ENCODE results near the gene PRMT7. TPM values are rescaled to one million over a fixed set of nuclear protein-coding genes. Genes with fewer than 3 reads are reported as not detected.

The PRMT7 gene
- total RNA-seq, 4 donors from 2014 or later, result 20.6 to 115 (median 38.5) TPM

GRCh38 chr16:68265078-68265920 is 45.5 kb upstream of the PRMT7 start:
- Histone ChIP-seq H3K4me1 (peaks cover 13 to 61% (median 35%) of the 10 kb centered on the region in 4 donors), H3K27me3 (no peaks in the 10 kb centered on the region), H3K9me3 (no peaks in the 10 kb centered on the region), H3K36me3 (no peaks in the 10 kb centered on the region), H3K4me3 (peak overlapping the region; percentile 55 to 84 (median 74)), H3K27ac (peak overlapping the region; percentile 94 to 98 (median 97))
- DNase-seq, result peak; percentile 76
- in situ Hi-C loops (cut with MboI; ENCODE audit: low pct_ligation_motif_present in 1 of 4, low pct_unique_long_range_greater_than_20kb in 1 of 4, low sequenced_read_pairs in 3 of 4), result no loop called here
- intact Hi-C loops (cut with DNase I; ENCODE audit: low total_unique reads), result no loop called here
- 2 to 16% methylated on average over 4 to 21 of the region's 23 CpGs for WGBS, 2 donors (ENCODE audit: low coverage in 1 of 2)
- TF ChIP-seq POLR2A (IDR thresholded peaks at IDR 0.05) (peak; percentile 46), POLR2AphosphoS5 (IDR thresholded peaks at IDR 0.05) (peak; percentile 50 to 73 (median 70)), EP300 (IDR thresholded peaks at IDR 0.05; ENCODE audit: low read depth) (no peak), CTCF (IDR thresholded peaks at IDR 0.05) (no peak)

GRCh38 chr16:68267612-68268405 is 43.0 kb upstream of the PRMT7 start:
- in situ Hi-C loops (cut with MboI; ENCODE audit: low pct_ligation_motif_present in 1 of 4, low pct_unique_long_range_greater_than_20kb in 1 of 4, low sequenced_read_pairs in 3 of 4) (no loop called here), intact Hi-C loops (cut with DNase I; ENCODE audit: low total_unique reads) (no loop called here)
- no peak overlapping the region for H3K4me3 ChIP-seq
- WGBS, 2 donors (ENCODE audit: low coverage in 1 of 2), result 43 to 48% methylated on average over 4 to 6 of the region's 6 CpGs
- peak overlapping the region in 3 of 4 donors; percentile 9 to 47 (median 39) for H3K27ac ChIP-seq
- peaks cover 13 to 69% (median 43%) of the 10 kb centered on the region in 4 donors for H3K4me1 ChIP-seq
- H3K36me3 ChIP-seq, result no peaks in the 10 kb centered on the region
- no peaks in the 10 kb centered on the region for H3K27me3 ChIP-seq
- DNase-seq, result no peak
- TF ChIP-seq POLR2A (IDR thresholded peaks at IDR 0.05) (no peak), EP300 (IDR thresholded peaks at IDR 0.05; ENCODE audit: low read depth) (no peak), POLR2AphosphoS5 (IDR thresholded peaks at IDR 0.05) (no peak), CTCF (IDR thresholded peaks at IDR 0.05) (no peak)
- H3K9me3 ChIP-seq, result no peaks in the 10 kb centered on the region

GRCh38 chr16:68269793-68270192 is 41.0 kb upstream of the PRMT7 start:
- peaks cover 13 to 66% (median 39%) of the 10 kb centered on the region in 4 donors for H3K4me1 ChIP-seq
- H3K27ac ChIP-seq, result no peak overlapping the region
- no peak for DNase-seq
- intact Hi-C loops (cut with DNase I; ENCODE audit: low total_unique reads) (no loop called here), in situ Hi-C loops (cut with MboI; ENCODE audit: low pct_ligation_motif_present in 1 of 4, low pct_unique_long_range_greater_than_20kb in 1 of 4, low sequenced_read_pairs in 3 of 4) (no loop called here)
- TF ChIP-seq POLR2AphosphoS5 (IDR thresholded peaks at IDR 0.05) (no peak), EP300 (IDR thresholded peaks at IDR 0.05; ENCODE audit: low read depth) (no peak), CTCF (IDR thresholded peaks at IDR 0.05) (no peak), POLR2A (IDR thresholded peaks at IDR 0.05) (no peak)
- H3K27me3 ChIP-seq, result no peaks in the 10 kb centered on the region
- no peak overlapping the region for H3K4me3 ChIP-seq
- 93% methylated on average over 4 of the region's 4 CpGs; no CpG with 5 or more reads in 1 of the 2 donors for WGBS, 2 donors (ENCODE audit: low coverage in 1 of 2)
- no peaks in the 10 kb centered on the region for H3K9me3 ChIP-seq
- H3K36me3 ChIP-seq, result no peaks in the 10 kb centered on the region

GRCh38 chr16:68270353-68270752 is 40.5 kb upstream of the PRMT7 start:
- Histone ChIP-seq H3K4me1 (peaks cover 13 to 61% (median 37%) of the 10 kb centered on the region in 4 donors), H3K27ac (no peak overlapping the region), H3K36me3 (no peaks in the 10 kb centered on the region), H3K27me3 (no peaks in the 10 kb centered on the region), H3K4me3 (no peak overlapping the region), H3K9me3 (no peaks in the 10 kb centered on the region)
- in situ Hi-C loops (cut with MboI; ENCODE audit: low pct_ligation_motif_present in 1 of 4, low pct_unique_long_range_greater_than_20kb in 1 of 4, low sequenced_read_pairs in 3 of 4), result no loop called here
- DNase-seq, result no peak
- TF ChIP-seq EP300 (IDR thresholded peaks at IDR 0.05; ENCODE audit: low read depth) (no peak), POLR2A (IDR thresholded peaks at IDR 0.05) (no peak), CTCF (IDR thresholded peaks at IDR 0.05) (no peak), POLR2AphosphoS5 (IDR thresholded peaks at IDR 0.05) (no peak)
- WGBS, 2 donors (ENCODE audit: low coverage in 1 of 2), result 45% methylated on average over 1 of the region's 1 CpG; no CpG with 5 or more reads in 1 of the 2 donors
- intact Hi-C loops (cut with DNase I; ENCODE audit: low total_unique reads), result no loop called here
